T-helper 2 cell treated with Interferon-gamma antibody and Interleukin-4, amounts not matched to agents 100 ng/mL and 5 ng/mL, for 36 hours (primary cell): ENCODE results near the gene ZNF664. TPM values are rescaled to one million over a fixed set of nuclear protein-coding genes. Genes with fewer than 3 reads are reported as not detected.

Source experiments
- intact Hi-C: fragments of 100-400 bp; cut with micrococcal nuclease; formaldehyde crosslinking; loops from one replicate; pipeline ENCODE4 v1.15.1; 2023
- total RNA-seq: library from RNA; stranded (reverse); gene quantifications from 2 replicates; pipeline ENCODE4 v1.2.3, GENCODE V29; 2022

Gene ZNF664
- total RNA-seq, 1 donor from 2014 or later: 56.4 TPM

DNA sequence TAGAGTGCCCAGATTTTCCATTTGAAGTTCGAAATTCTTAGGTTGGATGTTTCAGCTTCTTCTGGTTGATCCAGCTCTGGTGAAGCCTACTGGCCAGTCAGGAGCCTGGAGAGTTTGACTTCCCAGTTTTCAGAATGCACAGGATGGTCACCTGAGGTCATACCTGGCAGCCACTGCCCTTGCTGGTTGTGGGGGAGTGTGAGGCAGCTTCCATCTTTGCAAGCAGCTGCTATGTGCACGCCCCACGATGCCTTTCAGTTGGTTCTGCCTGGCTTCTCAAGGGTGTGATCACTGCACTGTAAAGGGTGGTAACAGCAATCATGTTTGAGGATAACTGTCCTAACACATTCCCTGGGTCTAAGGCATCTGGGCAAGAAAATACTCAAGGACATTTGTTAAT lies 15.8 kb upstream of the ZNF664 start:
- intact Hi-C loops: no loop called here

DNA sequence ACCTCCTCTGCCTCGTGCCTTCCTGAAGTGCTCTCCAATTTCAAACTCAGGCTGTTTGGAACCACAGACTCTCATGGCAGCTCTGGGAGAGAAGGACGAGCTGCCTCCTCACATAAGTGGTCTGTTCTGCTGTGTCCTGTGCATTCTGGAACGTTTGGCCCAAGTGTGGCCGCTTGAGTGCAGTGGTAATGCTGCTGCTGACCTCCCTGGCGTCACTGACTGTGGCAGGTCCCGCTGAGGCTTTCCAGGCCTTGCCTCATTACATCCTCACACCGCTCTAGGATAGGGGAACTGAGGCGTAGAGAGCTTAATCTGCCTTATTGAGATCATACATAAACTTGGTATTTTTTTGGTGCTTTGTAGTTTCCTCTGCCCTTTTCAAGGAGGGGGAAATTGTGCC lies 14.6 kb upstream of the ZNF664 start:
- intact Hi-C loops: no loop called here

DNA sequence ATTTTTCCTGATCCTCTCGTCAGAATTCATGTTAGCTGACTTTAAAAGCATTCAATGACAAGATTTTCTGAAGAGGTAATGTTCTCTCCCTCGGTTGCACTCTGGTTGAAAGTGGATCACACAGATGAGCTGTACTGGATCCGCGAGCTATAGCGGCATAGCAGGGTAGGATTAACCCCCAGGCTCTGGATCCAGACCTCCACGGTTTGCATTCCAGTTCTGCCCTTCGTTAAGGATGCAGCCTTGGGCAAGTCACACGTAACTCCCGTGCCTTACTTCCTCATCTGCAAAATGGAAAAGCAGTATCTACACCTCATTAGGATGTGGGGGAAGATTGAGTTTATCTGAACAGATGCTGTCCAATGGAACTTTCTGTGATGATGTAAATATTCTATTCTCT lies 14.1 kb upstream of the ZNF664 start:
- intact Hi-C loops: no loop called here

DNA sequence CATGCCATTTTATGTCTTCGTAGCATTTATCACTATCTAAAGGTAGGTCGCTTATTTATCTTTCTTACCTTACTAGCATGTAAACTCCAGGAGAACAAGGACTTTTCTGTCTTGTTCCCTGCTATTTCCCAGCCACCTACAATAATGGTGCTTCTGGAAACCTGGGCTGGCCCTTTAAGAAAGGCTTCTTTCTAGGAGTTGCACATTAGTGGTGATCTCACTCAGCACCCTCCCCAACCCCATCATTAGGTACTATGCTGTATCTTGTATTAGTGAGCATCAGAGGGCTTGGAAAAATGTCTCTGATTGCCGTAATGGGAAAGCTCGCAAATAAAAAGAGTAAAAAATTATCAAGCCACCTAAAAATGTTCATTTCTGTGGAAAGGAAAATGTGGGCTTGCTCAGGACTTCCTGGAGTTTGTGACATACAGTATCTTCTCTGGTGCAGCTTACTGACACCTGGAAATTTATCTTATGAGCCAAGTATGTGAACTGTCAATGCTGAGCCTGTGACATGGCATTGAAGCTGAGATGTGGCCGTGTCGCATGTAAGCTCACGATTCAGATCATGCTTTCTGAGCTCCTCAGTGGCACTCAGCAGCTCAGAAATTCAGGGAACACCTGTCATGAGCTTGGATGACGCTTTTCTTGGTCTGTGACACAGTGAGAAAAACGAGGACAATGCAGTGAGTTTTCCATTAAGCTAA lies 12.8 kb upstream of the ZNF664 start:
- intact Hi-C loops: no loop called here

DNA sequence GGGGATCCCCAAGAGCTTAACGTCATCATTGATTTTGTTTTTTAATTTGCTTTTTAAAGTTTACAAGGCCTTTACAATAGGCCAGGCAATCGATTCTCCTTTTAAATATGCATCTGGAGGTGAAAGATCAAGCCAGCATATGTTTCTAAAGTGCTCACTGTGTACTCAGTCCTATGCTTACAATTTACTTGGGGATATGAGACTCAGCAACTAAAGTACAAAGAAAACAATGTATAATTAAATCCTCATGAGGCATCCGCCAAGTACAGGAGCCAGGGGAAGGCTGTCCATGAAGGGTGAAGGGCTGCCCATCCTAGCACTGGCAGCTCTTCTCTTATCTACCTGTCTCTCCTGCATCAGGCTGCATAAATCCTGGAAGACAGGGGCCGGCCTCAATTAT lies 12.2 kb upstream of the ZNF664 start:
- intact Hi-C loops: no loop called here

DNA sequence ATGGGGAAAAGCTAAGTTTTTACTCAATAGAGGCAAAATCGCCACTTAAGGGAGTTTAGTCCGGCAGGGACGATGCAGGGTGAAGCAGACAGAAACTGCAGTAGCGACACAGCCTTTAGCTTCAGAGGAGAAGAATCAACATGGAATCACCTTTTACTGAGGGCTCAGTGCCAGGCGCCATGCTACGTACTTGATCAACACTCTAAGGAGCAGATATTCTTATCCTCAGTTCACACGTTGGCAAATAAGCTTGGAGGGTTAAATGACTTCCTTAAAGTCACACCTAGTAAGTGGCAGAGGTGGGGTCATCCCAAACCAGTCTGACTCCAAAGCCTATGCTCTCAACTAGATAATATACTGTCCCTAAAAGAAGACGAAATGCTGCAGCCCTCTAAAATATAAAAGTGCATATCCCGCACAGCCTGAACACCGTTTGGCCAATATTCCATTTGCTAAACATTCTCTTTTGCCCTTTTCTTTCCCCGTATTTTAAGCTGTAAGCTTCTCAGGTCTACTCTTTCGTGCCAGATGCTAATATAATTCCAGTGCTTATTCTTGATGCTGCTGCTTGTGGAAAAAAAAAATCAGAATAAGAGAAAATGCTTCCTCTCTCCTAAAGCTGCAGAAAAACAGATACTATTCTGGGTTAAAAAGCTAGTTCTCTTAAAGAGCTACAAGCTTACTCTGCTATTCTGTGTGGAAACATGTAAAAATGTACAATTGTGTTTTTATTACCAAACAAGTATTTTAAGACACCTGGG lies 11.2 kb upstream of the ZNF664 start:
- intact Hi-C loops: no loop called here

DNA sequence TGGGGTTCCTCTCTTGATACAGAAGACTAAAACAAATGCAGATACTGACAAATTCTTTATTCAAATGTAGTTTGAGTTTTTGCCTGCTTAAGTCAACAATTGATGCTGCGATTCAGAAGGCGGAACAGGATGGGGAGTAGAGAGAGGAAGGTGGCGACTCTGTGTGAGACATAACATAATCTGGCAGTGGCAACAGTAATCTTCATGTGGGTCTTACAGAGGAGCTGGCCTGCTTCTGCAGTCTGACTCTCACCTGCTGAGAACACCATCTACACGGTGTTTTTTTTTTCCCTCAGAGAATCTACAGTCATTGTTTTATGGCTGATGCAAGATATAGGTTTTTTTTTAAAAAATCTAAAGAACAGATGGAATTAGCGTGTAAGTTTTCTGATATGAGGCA lies 10.5 kb upstream of the ZNF664 start:
- intact Hi-C loops: no loop called here

DNA sequence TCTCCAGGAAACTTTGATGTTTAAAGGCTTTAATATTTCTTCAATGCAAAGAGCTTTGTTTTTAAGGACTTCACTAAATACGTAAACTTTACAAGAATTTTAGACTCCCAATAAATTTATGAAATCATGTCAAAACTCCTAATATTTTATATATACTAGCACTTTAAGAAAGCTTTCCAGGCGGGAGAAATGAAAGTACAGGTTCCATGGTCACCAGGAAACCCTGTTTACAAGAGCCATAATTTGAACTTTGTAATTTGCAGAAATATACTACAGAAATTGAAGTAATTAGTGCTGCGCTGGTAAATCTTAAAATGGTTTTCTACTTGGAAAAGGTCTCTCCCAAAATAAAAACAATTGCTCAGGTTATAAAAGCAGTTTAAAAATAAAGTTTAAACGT lies 9.2 kb upstream of the ZNF664 start:
- intact Hi-C loops: no loop called here

DNA sequence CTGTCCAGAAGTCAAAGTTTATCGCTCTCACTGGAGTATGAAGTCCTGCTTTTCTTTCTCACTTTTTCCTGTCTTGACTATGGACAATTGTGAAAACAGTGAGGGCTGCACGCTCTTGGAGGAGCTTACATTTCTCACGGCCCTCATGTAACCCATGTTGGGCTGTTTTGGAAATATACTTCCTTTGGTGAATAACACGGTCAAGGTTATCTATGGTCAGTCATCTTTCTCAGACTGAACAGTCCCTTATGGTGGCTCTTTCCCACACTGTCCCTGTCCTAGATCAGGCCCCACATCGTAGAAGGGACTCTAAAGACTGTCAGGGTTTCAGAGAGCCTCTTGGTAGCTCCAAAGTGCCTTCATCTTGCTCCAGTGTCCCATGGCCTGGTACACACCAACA lies 7.6 kb upstream of the ZNF664 start:
- intact Hi-C loops: no loop called here

DNA sequence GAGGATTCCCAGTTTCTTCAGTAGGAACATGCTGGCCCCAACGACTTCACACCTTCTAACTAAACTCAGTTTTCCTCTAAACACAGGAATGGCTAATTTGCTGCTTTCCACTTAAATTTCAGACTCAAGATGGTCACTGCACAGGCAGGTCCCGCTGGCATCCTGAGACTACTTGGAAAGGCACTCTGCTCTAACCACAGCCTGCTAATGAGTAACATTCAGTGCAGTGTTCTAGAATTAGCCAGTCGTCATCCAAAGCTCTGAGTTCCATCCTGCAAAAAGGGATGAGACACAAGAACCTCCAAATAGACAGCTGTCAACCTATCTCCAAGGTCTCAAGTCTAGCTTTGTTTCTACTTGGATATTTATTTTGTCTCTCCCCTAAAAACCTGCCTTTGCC lies 6.4 kb upstream of the ZNF664 start:
- intact Hi-C loops: no loop called here

DNA sequence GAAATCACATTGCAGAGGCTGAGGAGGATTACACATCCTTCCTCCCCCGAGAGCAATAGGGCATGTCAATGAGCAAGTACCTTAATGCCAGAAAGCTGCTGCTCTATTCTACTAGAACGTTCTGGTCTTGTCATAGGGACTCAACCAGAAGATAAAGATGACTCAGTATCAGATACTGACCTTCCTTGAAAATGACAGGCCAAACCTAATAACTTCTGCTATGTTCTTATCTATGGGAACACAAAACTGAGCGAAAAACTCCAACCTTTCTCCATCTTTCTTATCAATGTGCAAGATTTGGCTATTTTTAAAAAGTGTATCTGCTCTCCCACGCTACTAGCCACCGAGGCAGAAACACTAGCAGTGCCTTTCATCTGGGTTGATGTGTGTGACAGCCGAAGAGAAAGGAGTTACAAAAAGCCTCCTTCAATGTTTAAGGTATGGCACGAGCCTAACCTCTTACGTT lies 5.9 kb upstream of the ZNF664 start:
- intact Hi-C loops: no loop called here

DNA sequence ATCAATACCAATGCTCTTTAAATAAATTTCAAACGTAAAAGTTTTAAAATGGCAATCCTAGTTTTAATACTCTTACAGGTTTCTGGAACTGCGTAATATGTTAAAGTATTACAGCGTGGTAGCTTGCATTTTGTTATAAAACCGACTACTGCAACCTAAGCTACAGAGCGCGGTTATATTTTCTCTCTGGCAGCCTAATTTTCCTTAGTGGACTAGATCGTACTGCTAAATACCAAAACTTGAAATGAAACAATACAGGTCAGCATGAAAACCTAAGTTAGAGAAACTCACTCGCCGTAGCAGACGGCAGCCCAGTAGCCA lies 1.6 kb upstream of the ZNF664 start:
- intact Hi-C loops: loop anchor here (10.0 kb wide), 1 partner anchor 997 kb away; the partner anchor contains the start of gene OGFOD2

DNA sequence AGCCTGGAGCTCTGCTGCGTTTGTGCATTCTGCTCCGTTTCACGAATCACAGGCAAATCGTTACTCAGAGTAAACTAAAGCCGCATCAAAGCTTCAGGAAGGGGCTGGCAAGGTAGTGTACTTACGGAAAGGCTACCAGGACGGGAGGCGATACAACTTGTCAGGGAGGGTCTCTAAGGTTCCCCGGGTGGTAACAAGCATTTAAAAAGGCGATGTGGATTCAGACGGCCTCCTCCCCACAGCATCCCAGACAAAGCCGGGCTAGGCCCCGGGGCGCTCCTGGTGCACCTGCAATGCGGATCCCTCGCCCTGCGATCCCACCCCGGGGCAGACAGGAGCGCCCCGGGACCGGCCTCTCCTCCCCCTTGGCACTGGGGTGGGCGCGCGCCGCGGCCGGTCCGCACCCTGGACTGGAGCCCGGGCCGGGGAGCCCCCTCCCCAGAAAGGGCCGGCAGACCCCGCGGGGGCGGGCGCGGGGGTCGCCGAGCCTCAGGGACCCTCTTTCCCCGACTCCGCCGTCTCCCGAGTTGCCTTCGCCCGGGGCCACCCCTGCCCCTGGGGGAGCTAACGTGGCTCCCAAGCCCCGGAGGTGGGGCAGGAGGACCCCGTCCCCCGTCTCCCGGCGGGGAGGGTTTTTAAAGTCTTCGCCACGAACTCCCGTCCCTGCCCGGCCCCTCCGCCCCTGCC lies 1.1 kb upstream of the ZNF664 start:
- intact Hi-C loops: loop anchor here (2.0 to 10.0 kb wide), 2 partner anchors 33 to 997 kb away; partner anchors contain the start of gene OGFOD2

DNA sequence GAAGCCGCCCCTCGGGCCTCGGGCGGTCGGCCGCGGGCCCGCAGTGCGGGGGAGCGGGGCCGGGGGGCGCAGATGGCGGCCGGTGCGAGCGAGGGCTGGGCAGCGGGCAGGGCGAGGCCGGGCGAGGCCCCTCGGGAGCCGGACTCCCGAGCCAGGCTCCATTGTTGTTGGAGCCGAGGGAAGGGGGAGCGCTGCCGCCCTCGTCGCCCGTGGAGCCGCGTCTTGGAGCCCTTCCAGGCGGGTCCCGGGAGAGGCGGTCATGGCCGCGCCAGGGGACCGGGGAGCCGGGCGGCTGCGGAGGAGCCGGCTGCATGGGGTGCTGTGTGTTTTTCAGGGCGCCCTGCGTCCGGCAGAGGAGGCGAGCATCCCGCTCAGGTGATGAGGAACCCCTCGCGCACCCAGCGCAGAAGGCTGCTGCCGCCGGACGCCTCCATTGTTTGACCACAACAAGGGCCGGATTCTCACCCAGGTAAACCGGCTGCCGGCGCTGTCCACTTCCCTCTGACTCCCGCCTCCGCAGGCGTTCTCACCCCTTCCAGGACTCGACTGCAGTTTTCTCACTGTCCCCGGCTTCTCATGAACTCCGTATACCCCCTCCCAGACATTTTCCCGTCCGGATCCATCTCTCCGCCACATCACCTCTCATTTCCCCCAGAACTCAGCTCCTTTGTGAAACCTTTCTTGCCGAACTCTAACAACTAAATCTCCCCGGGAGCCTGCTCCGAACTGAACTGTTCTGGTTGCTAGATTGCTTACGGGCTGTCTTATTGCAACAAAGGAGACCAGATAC lies 732 bp downstream of the ZNF664 start:
- intact Hi-C loops: loop anchor here (2.0 to 10.0 kb wide), 2 partner anchors 35 to 999 kb away; partner anchors contain the start of gene OGFOD2

DNA sequence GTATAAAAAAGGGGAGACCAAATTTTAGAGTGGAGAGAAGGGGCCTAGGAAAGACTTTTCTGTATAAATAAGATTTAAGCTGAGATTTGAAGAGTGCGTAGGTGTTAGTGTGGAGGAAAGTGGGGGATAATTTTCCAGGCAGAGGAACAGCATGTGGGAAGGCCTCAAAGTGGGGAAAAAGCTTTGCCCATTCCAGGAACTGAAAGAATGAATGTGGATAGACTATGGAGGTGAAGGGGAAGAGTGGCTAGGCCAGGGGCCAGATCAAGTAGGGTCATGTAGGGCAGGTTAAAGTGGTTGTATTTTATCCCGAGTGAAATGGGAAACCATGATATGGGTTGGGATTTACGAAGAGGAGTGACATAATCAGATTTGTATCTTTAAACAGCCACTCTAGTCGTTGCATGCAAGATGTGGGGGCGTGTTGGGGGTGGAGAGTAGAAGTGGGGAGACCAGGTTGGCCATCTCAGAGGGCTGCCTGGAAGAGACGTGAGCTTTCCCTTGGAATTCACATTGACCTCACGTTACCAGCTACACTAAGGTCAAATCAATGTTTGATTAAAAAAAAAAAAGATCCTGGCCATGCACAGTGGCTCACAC lies 3.3 kb downstream of the ZNF664 start:
- intact Hi-C loops: loop anchor here (10.0 kb wide), 1 partner anchor 1002 kb away; the partner anchor contains the start of gene OGFOD2

DNA sequence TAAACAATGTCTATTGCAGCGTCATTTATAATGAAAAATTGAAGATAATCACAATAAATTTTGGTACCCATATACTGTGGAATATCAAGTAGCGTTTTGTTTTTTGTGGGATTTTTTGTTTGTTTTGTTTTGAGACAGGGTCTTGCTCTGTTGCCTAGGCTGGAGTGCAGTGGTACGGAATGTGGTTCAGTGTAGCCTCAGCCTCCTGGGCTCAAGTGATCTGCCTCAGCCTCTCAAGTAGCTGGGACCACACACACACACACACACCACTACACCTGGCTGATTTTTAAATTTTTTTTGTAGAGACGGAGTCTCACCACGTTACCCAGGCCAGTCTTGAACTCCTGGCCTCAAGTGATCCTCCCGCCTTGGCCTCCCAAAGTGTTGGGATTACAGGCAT lies 6.6 kb downstream of the ZNF664 start:
- intact Hi-C loops: loop anchor here (10.0 kb wide), 1 partner anchor 1005 kb away; the partner anchor contains the start of gene OGFOD2

DNA sequence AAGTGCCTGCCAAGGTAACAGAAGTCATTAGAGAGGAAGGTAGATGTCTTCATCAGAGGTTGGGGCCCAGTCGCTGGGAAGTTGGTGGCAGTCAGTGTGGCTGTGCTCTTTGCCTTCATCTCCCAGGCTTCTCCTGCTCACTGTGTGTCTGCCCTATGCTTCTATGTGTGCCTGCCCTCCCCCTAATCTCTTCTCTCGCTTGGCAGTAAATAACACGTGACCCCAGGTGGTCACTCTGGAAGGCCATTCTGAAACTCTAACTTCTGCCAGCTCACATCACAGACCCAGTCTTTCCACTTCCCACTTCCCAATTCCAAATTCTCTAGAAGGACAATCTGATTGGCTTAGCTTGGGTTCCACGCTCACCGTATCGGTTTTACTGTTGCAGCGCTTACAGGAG lies 9.3 kb downstream of the ZNF664 start:
- intact Hi-C loops: loop anchor here (10.0 kb wide), 1 partner anchor 177 kb away; no protein-coding TSS in a partner anchor

DNA sequence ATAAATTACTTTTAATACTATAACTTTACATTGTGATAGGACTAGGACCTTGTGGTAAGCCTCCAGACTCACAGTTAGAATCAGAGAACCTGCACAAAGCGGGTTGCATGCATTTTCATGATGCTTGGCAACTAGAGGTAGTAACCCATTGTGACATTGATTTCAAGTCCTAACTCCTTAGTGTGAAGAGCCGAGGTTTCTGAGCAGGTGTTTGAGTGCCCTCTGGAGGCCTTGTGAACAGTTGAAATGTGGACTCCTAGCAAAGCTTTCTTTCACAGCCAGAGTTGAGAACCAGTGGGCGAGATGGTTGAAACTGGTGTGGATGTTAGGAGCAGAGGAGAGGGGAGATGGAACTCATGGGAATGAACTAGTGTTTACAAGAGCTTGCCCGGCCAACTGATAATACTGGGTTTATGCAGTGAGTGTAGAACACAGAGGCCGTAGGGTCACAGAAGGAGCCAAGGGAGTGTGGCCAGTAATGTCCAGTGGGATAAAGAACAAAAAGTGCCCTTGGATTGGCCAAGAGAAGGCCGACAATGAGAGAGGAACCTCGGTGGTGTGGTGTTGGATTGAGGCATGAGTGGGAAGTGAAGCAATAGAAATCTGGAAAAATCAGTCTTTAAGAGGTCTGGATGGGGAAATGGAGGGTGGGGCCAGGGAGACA lies 10.9 kb downstream of the ZNF664 start:
- intact Hi-C loops: loop anchor here (1.0 to 10.0 kb wide), 2 partner anchors 79 to 179 kb away; no protein-coding TSS in a partner anchor

DNA sequence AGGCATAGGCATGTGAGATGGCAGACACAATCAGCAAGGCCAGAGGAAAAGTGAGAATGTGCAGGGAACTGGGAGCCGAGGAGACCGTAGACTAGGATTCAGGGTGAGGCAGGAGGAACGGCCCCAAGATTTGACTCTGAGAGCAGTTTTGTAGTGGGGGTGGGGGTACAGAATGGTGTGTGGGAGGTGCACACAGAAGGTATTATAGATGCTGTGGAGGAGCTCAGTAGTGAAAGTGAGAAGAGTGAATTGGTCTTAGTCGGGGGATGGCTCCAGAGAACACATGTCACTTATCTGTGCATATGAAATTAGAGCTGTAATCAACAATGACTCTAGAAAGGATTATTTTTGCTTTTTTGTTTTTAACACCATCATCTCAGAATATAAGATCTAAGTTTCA lies 11.9 kb downstream of the ZNF664 start:
- intact Hi-C loops: loop anchor here (1.0 to 10.0 kb wide), 2 partner anchors 80 to 180 kb away; no protein-coding TSS in a partner anchor
